ENCODE measurements around the gene TMEM106C. TPM values are rescaled to one million over a fixed set of nuclear protein-coding genes. Genes with fewer than 3 reads are reported as not detected.
A peak's percentile ranks its signal among the peaks of the same experiment; 100 is the strongest.
"Not testable (repeated sequence)": the region's sequence is repeated elsewhere in the genome, so short reads cannot be mapped to it uniquely, and the experiment has no call there.

TMEM106C gene
- total RNA-seq, 1 experiment from 2014 or later = 195 TPM

DNA sequence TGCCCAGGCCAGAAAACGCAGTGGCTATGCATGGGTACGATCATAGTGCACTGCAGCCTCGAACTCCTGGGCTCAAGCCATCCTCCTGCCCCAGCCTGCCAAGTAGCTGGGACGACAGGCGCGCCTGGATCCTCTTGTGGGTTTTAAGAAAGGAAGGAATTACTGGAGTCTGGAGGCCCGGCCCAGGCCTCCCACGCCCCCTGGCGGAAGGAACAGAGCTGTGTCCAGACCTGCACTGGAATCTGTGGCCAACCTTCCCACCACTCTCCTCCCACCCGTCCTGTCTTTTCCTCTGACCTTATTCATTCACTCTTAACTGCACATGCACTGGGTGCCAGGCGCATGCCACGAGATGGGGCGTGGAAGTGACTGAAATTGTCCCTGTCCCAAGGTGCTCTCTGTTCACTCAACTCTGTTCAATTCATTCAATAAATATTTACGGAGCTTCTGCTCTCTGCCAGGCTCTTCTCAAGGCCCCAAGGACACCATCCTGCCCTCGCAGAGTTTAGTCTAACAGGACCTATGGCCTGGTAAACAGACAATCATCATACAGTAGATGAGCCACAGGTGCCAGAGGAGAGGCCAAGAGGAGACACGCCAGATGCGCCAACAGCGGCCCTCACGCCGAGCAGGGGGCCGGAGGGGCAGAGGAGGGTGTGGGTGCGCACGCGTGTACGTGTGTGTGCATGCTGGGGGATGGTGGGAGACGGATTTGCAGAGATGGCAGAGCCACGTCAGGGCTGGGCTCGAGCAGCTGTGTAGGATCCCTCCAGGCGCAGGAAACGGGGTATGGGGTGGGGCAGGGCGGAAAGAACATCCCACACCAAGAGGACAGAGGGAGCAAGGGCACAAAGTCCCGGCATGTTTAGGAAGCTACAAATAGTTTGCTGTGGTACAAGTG, 13.7 kb upstream of the TMEM106C start:
- peak; percentile 69 for DNase-seq (ENCODE audit: extremely low read depth, low read depth)

DNA sequence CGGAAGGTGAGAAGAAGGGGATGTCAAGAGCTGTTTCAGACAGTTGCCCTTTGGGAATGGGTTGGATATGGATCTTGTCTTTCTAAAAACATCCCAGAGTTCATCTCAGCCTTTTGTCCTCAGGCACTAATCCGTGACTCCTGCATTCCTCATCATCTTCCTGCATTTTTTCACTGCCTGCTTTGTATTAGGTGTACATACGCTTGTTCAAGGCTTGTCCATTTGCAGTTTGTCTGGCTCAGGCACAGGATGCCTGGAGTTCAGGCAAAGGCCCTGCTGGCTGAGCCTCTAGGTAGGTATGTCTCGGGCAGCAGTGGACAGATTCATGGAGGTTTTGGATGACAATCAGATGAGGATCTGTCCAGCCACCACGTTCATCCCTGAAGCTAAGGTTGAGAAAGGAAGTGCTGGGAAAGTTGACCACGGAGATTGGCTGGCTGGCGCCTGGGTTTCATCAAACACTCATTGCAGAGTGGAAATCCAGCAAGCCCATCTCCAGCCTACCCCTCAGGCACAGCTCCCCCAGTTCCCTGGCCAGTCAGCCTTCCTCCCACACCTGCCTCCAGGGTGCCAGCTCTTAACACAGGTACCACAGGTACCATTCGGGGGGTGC, 12.4 kb upstream of the TMEM106C start:
- no peak for DNase-seq (ENCODE audit: extremely low read depth, low read depth)

DNA sequence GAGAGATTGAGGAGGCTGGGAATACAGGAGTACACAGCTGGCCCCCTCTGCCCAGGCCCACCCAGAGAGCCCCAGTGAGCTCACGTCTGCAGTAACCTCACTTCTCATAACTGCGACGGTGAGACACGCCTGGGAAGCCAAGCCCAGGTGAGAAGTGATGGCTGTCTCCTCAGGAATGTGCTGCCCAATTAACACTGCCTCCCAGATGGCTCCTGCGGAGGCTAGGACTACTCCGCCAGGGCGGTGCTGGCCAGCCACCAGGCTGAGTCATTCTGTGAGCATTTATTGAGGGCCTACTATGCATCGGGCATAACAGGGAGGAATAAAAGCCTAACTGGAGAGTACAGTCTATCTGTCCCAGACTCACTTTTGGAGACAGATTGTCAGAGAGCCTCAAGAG, 9.3 kb upstream of the TMEM106C start:
- no peak for DNase-seq (ENCODE audit: extremely low read depth, low read depth)

DNA sequence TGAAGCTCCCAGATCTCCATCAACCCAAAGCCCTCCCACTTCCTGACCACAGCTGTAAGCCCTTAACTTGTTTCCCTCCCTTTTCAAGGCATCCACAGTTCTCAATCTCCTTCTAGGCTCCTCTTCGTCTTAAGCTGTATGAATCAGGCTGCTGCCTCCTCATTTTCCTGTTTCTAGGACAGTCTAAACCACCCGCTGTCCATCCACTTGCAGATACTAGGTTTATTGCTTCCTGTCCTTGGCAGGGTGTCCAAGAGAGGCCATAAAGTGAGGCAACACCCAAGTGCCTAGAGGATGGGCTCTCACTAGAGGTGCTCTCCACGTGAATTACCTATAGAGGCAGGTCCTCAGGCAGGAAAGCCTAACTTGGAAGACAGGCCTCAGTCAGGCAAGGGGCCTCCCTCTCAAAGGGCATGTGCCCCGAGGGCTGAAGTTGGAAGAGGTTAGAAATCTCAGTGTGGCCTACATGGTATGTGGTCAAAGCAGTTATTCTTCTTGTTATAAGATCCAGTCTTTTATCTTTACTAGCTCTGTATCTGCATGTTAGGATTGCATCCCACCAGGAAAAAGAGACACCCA, 8.8 kb upstream of the TMEM106C start:
- DNase-seq (ENCODE audit: extremely low read depth, low read depth) = no peak

DNA sequence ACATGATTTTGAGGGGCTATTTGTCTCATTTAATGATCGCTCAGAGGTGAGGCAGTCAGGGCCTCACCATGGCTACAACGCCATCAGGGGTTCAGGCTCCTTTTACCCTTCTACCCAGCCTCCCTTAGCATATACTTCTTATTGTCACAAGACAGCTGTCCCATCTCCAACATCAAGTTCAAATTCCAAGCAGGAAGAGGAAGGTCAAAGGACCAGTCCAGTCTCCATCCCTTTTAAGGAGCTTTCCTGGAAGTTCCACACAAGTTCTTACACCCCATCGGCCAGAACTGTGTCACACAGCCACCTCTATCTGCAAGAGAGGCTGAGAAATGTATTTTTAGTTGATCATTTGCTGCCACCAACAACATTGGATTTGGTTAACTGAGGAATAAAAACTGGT, 8.3 kb upstream of the TMEM106C start:
- DNase-seq (ENCODE audit: extremely low read depth, low read depth) = no peak

DNA sequence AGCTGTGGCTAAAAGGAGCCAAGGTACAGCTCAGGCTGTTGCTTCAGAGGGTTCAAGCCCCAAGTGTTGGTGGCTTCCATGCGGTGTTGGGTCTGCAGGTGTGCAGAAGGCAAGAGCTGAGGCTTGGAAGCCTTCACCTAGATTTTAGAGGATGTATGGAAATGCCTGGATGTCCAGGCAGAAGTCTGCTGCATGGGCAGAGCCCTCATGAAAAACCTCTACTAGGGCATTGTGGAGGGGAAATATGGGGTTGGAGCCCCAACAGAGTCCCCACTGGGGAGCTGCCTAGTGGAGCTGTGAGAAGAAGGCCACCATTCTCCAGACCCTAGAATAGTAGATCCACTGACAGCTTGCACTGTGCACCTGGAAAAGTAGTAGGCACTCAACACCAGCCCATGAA, 5.7 kb upstream of the TMEM106C start:
- DNase-seq (ENCODE audit: extremely low read depth, low read depth) = not testable (repeated sequence)

DNA sequence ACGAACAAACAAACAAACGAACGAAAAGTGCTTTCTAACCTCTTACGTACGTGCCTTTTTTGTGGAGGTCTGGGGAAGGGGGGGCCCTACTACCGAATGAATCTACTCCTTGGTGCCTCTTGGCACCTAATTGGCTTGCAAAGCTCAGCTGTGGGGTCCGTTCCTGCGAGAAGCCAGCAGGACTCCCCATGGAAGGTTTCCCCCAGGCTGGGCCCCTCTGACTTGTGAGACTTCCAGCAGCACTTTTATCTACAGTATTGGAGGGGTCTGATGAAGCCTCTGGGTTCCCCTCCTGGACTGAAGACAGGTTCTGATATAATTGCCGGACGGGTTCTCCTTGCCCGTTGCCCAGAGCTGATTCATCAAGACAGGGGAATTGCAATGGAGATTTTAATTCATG, 1.2 kb upstream of the TMEM106C start:
- DNase-seq (ENCODE audit: extremely low read depth, low read depth) = no peak

DNA sequence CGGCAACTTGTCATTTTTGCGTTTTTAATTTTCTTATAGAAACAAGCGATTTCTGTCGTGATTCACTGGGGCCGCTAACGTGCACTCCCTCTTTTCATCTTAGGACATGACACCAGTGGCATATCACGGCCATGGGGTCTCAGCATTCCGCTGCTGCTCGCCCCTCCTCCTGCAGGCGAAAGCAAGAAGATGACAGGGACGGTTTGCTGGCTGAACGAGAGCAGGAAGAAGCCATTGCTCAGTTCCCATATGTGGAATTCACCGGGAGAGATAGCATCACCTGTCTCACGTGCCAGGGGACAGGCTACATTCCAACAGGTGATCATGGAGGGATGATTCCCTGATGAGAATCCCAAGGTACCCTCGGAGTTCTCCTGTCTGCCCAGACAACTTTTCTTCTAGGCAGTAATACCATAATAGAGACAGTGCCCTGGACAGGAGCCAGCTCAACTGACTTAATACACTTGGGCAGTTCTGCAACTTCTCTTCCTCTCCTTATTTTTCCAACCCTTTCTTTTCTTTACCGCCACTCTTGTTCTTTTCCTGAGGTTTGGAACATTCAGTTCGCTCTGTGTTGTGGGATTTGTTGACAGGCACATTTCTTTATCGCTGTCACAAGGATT, 821 bp downstream of the TMEM106C start:
- no peak for DNase-seq (ENCODE audit: extremely low read depth, low read depth)

DNA sequence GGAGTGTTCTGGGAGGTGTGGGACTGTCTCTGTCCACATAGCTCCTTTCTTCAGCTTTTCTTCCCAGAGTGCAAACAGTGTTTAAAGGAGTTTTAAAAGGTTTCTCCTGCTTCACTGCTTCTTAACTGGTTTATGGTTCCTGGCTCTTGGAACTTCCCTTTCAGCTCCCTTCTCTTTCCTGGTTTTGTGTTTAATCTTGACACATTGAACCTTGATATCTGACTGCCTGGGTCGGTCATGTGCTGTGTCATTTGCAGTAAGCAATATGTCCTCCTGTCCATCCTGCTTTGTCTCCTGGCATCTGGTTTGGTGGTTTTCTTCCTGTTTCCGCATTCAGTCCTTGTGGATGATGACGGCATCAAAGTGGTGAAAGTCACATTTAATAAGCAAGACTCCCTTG, 2.2 kb downstream of the TMEM106C start:
- DNase-seq (ENCODE audit: extremely low read depth, low read depth) = no peak

DNA sequence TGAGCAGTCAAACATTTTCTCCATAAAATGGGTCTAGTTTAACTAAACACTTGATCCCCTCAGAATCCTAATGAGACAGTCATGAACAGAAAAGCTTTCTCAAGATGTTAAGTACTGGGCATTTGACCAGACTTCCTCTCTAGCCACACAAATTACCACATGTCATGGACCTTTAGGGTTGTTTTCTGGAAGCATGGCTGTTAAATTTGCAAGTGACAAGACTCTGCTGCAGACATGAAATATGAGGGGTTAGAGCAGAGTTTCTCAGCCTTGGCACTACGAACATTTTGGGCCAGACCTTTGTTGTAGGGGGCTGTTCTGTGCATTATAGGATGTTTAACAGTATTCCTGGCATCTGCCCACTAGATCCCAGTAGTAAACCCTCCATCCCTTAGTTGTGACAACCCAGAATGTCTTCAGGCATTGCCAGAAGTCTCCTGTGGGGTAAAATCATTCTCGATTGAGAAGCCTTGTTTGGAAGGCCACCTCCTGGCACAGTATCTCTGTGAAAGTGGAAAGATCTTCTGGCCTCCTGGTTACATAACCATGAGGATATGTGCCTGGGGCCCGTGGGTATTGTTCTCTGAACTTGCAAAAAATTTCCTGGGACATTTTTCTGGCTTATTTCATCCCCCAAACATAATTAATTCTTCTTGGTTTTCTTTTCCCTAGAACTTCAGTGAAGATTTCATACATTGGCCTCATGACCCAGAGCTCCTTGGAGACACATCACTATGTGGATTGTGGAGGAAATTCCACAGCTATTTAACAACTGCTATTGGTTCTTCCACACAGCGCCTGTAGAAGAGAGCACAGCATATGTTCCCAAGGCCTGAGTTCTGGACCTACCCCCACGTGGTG, 4.3 kb downstream of the TMEM106C start:
- DNase-seq (ENCODE audit: extremely low read depth, low read depth) = no peak

DNA sequence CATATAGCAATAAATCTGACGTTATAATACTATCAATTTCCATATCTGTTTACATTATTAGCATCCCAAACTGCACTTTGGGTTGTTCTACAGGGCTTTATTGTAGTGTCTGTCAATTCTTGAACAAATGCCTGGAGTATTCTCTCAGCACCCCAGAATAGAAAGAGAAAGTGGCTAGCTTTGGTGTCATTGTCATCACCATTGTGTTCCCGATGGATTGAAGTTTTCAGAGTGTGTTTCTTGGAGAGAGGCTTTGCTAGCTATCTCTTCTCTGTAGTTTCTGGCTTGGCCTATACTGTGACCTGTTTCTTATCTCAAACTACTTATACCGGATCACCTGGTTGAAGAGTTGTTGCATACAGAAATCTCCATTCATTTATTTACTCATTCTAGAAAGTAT, 6.4 kb downstream of the TMEM106C start:
- no peak for DNase-seq (ENCODE audit: extremely low read depth, low read depth)

DNA sequence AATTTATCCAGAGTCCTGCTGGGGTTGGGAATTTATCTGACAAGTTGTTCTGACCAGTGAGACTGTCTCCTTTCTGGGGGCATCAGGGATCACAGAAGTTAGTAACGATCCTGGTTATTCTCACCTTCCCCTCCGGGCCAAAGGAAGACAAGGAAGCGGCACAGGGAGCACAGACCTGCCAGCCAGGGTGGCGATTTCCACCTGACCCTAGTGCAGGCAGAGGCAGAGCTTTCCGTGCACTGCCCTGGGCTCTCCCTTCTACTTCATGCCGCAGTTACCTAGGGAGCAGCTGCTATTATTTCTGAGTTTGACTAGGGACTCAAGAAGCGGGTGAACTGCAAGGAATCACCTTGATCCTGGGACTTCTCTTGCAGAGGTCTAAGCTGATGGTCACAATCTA, 7.4 kb downstream of the TMEM106C start:
- DNase-seq (ENCODE audit: extremely low read depth, low read depth) = no peak

DNA sequence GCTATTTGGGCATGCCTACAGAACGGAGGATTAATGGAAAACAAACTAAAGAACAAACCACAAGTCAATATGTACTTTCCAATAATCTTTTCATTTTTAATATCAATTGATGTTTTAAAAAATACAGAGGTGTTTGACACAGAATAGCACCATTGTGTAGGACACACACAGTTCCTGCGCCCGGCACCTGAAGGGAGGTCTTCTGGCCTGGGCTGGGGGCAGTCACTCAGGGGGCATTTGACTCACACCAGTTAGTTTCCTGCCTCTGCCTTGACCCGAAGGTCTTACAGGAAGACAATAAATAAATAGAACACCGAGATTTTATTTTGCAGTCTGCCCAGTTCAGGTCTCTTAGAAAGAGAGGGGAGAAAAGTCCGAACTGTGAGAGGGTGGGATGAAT, 9.5 kb downstream of the TMEM106C start:
- DNase-seq (ENCODE audit: extremely low read depth, low read depth) = no peak

DNA sequence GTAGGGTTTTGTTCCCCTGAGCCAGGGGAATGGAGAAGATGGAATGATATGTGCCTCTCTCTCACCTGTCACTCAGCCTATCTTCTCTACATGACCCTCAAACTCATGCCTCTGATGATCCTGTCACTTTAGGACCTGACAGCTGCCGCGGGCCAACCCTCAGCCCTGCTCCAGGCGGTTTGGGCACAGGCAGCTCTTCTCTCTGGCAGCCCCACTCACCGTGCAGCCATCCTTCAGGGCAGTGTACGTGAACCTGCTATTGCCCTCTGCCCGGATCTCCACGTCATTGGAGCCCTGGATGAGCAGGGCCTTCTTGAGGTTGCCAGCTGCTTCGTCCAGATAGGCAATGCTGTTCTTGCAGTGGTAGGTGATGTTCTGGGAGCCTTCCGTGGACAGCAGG, 10.5 kb downstream of the TMEM106C start:
- no peak for DNase-seq (ENCODE audit: extremely low read depth, low read depth)

DNA sequence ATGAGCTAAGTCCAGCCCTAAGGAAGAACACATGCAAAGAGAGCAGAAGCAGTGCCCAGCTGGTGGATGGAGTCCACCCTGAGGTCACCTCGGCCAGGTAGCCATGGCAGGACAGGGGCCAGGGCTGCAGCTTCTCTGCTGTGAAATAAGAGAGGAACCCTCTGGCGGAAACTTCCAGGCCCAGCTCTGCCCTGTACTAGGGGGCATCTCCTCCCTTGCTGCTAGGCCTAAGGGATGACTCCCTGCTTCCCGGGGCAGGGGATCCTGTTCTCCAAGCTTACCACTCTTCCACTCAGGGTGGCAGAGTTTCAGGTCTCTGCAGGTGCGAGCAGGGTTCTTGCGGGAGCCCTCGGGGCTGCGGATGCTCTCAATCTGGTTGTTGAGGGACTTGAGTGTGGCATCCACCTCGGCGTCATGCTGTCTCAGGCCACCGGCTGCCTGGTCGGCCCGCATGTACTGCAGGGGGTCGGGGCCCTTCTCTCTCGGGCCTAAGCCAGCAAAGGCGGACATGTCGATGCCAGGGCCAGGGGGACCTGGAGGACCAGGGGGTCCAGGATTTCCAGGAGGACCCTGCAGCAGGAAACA, 11.7 kb downstream of the TMEM106C start:
- no peak for DNase-seq (ENCODE audit: extremely low read depth, low read depth)

DNA sequence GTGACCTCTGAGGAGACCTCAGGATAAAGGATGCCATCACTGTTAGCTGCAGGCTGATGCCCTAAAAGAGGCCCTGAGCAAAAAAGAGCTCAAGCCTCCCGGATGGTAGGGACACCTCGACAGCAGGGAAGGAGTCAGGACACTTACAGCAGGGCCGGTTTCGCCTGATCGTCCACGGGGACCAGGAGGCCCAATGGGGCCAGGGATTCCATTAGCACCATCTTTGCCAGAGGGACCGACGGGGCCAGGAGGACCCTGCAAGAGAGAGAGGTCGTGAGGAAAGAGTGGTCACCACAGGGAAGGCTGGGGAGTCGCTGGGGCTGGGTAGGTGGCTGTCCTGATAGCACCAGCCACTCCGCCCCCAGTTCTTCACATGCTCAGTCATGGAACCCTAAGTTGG, 12.4 kb downstream of the TMEM106C start:
- DNase-seq (ENCODE audit: extremely low read depth, low read depth) = no peak

DNA sequence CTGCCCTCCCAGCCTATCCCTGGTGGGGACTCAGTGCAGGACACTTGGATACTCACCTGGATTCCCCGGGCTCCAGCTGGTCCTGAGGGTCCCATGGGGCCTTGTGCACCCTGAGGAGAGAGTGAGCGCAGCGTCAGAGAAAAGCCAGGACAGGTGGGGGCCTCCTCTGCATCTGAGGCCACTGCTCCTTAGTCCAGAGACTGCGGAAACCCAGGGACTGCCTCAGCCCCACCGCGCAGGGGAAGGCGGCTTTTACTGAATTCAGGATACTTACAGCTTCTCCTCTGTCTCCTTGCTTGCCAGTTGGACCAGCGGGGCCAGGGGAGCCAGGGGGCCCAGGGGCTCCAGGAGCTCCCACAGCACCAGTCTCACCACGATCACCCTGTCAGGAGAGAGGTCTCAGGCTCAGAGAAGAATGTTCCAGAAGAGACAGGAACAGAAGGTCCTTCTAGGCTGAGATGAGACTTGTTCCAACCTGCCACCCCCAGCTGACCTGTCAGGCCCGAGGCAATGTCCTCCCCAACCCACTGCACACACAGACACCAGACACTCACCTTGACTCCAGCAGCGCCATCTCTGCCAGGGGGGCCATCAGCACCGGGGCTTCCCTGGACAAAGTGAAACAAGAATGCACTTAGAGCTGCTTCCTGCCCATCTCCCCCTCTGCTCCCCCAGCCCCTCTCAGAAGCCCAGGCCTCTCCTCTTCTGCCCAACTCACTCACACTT, 13.8 kb downstream of the TMEM106C start:
- no peak for DNase-seq (ENCODE audit: extremely low read depth, low read depth)

DNA sequence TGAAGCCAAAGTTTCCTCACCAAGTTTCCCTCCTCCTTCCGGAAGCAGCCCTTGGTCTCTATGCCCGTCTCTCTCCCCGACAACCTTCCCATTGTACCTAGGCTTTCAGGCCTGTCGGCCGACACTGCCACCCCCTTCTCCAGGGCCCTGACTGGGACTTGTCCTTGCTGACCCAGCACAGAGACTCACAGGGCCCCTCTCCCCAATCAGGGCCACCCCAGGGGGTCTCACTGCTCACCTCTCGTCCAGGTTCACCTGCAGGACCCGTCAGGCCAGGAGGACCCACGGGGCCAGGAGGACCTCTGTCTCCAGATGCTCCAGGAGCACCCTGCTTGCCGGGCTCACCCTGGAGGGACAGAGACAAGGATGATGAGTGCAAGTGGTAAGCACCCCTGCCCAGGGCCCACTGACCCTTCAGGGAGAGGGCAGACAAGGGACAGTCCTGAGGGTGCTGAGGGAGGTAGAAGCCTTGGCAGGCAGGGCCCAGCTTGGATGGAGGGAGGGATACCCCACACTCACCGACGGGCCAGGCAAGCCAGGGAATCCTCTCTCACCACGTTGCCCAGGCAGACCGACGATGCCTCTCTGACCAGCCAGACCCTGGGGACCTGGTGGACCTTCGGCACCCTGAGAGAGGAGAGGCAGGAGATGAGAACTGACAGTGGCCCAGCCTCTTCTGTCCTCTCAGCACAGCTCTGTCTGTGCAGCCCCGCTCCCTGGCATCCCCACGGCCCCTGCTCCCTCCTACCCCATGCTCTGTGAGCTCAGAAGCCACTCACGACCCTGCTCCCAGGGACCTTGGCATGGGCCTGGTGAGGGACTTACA, 14.6 kb downstream of the TMEM106C start:
- DNase-seq (ENCODE audit: extremely low read depth, low read depth) = no peak

DNA sequence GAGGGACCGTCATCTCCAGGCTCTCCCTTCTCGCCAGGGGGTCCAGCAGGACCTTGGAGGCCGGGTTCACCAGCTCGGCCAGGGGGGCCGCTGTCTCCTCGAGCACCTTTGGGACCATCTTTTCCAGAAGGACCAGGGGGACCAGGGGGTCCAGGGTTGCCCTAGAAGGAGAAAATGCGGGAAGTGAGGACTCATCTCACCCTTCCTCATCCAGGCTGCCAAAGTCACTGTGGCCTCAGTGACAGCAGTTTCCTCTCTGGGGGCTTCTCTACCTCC, 15.1 kb downstream of the TMEM106C start:
- no peak for DNase-seq (ENCODE audit: extremely low read depth, low read depth)

Data from NCI-H460 (cell line).